ENCODE results near the gene PHOSPHO1.

Gene PHOSPHO1

DNA sequence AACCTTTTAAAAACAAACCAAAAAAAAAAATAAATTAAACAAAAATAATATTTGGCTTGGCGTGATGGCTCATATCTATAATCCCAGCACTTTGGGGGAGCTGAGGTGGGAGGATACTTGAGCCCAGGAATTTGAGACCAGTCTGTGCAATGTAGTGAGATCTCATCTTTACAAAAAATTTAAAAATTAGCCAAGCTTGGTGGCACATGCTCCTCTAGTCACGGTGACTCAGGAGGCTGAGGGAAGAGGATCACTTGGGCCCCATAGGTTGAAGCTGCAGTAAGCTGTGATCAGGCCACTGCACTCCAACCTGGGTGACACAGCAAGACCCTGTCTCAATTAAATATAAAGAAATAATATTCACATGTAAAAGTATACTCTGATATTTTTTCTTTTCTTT is 32.4 kb downstream of the PHOSPHO1 start:
- no peak for DNase-seq (ENCODE audit: low read depth in 1 of 2, low spot score in 1 of 2)
- no peak overlapping the region for H3K4me3 ChIP-seq (replicated peaks; ENCODE audit: insufficient read depth, low read length)
- no peak for TF ChIP-seq POLR2AphosphoS5 (IDR thresholded peaks at IDR 0.05; ENCODE audit: low read depth)
- TF ChIP-seq, protein P1, sequence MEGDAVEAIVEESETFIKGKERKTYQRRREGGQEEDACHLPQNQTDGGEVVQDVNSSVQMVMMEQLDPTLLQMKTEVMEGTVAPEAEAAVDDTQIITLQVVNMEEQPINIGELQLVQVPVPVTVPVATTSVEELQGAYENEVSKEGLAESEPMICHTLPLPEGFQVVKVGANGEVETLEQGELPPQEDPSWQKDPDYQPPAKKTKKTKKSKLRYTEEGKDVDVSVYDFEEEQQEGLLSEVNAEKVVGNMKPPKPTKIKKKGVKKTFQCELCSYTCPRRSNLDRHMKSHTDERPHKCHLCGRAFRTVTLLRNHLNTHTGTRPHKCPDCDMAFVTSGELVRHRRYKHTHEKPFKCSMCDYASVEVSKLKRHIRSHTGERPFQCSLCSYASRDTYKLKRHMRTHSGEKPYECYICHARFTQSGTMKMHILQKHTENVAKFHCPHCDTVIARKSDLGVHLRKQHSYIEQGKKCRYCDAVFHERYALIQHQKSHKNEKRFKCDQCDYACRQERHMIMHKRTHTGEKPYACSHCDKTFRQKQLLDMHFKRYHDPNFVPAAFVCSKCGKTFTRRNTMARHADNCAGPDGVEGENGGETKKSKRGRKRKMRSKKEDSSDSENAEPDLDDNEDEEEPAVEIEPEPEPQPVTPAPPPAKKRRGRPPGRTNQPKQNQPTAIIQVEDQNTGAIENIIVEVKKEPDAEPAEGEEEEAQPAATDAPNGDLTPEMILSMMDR (IDR thresholded peaks at IDR 0.05; ENCODE audit: insufficient read depth, low read length) = no peak
- TF ChIP-seq, protein P2, sequence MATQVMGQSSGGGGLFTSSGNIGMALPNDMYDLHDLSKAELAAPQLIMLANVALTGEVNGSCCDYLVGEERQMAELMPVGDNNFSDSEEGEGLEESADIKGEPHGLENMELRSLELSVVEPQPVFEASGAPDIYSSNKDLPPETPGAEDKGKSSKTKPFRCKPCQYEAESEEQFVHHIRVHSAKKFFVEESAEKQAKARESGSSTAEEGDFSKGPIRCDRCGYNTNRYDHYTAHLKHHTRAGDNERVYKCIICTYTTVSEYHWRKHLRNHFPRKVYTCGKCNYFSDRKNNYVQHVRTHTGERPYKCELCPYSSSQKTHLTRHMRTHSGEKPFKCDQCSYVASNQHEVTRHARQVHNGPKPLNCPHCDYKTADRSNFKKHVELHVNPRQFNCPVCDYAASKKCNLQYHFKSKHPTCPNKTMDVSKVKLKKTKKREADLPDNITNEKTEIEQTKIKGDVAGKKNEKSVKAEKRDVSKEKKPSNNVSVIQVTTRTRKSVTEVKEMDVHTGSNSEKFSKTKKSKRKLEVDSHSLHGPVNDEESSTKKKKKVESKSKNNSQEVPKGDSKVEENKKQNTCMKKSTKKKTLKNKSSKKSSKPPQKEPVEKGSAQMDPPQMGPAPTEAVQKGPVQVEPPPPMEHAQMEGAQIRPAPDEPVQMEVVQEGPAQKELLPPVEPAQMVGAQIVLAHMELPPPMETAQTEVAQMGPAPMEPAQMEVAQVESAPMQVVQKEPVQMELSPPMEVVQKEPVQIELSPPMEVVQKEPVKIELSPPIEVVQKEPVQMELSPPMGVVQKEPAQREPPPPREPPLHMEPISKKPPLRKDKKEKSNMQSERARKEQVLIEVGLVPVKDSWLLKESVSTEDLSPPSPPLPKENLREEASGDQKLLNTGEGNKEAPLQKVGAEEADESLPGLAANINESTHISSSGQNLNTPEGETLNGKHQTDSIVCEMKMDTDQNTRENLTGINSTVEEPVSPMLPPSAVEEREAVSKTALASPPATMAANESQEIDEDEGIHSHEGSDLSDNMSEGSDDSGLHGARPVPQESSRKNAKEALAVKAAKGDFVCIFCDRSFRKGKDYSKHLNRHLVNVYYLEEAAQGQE (IDR thresholded peaks at IDR 0.05; ENCODE audit: insufficient replicate concordance, low read depth) = no peak
- no peak for TF ChIP-seq GABPA (IDR thresholded peaks at IDR 0.05; ENCODE audit: low read depth)
- no peak for TF ChIP-seq SPI1 (IDR thresholded peaks at IDR 0.05; ENCODE audit: borderline replicate concordance, low read depth)
- no peak overlapping the region for H3K27ac ChIP-seq (replicated peaks)
- H3K27me3 ChIP-seq (ENCODE audit: insufficient read depth, poor library complexity, severe bottlenecking) = no peaks in the 10 kb centered on the region

DNA sequence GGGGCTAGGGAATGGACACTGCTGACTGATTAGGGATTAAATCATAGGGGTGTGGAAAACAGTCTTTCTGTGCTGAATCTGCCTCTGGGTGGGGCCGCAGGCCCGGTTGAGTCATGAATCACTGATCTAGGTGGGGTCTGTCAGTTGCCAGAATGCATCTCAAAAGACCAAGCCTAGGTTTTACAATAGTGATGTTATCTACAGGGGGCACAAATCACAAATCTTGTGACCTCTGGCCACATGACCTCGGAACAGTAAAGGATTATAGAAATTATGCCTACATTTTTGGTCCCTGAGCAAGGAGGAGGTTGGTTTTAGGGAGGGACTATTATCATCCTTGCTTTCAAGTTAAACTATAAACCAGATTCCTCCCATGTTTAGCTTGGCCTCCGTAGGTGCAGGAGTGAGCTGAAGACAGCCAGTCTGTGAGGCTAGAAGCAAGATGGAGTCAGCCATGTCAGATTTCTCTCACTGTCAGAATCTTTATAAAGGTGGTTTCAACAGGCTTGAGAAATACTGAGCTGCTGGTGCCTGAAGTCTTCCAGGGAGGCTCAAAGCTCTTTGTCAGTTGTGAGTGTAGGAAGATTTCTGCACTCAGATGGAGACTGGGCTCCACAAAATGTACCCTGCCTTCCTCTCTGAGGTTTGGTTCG is 33.1 kb downstream of the PHOSPHO1 start:
- Histone ChIP-seq H3K27ac (replicated peaks) (no peak overlapping the region), H3K4me3 (replicated peaks; ENCODE audit: insufficient read depth, low read length) (no peak overlapping the region), H3K27me3 (ENCODE audit: insufficient read depth, poor library complexity, severe bottlenecking) (no peaks in the 10 kb centered on the region)
- TF ChIP-seq SPI1 (IDR thresholded peaks at IDR 0.05; ENCODE audit: borderline replicate concordance, low read depth) = no peak
- no peak for TF ChIP-seq POLR2AphosphoS5 (IDR thresholded peaks at IDR 0.05; ENCODE audit: low read depth)
- TF ChIP-seq GABPA (IDR thresholded peaks at IDR 0.05; ENCODE audit: low read depth) = no peak
- TF ChIP-seq, protein P2 (IDR thresholded peaks at IDR 0.05; ENCODE audit: insufficient replicate concordance, low read depth) = no peak
- TF ChIP-seq, protein P1 (IDR thresholded peaks at IDR 0.05; ENCODE audit: insufficient read depth, low read length) = no peak
- no peak for DNase-seq (ENCODE audit: low read depth in 1 of 2, low spot score in 1 of 2)

DNA sequence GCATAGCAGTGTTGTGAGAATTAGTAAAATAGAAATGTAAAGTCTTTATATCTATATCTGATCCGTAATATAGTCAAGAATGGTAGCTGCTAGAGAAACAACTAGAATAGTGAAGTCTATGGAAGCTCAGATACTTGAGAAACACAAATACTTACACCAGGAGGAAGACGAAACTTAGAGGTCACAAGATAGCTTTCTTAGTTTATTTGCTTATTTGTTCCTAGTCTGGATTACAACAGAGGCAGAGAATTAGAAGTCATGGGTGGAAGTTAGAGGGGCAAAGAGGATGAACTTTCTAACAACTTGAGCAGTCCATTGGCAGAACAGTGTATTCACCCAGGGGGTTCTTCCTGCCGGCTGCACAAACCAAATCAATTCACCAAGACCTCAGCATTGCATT is 34.1 kb downstream of the PHOSPHO1 start:
- Histone ChIP-seq H3K27me3 (ENCODE audit: insufficient read depth, poor library complexity, severe bottlenecking) (no peaks in the 10 kb centered on the region), H3K27ac (replicated peaks) (no peak overlapping the region), H3K4me3 (replicated peaks; ENCODE audit: insufficient read depth, low read length) (no peak overlapping the region)
- no peak for TF ChIP-seq SPI1 (IDR thresholded peaks at IDR 0.05; ENCODE audit: borderline replicate concordance, low read depth)
- TF ChIP-seq, protein P1 (IDR thresholded peaks at IDR 0.05; ENCODE audit: insufficient read depth, low read length) = no peak
- no peak for DNase-seq (ENCODE audit: low read depth in 1 of 2, low spot score in 1 of 2)

DNA sequence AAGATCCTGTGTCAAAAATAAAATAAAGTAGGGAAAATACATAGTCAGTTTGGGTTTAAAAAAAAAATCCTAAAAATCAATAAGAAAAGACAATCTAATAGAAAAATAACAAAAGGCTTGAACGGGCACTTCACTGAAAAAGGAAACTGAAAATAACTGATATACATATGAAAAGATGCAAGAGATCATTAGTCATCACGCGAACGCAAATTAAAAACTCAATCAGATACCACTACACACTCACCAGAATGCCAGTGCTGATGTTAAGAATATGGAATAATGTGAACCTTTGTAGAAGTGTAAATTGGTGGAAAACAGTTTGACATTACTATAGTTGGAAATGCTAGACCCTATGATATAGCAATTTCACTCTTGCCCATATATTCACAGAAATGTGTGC is 34.8 kb downstream of the PHOSPHO1 start:
- TF ChIP-seq, protein P2 (IDR thresholded peaks at IDR 0.05; ENCODE audit: insufficient replicate concordance, low read depth) = no peak
- TF ChIP-seq POLR2AphosphoS5 (IDR thresholded peaks at IDR 0.05; ENCODE audit: low read depth) = no peak
- no peak for TF ChIP-seq GABPA (IDR thresholded peaks at IDR 0.05; ENCODE audit: low read depth)
- TF ChIP-seq, protein P1 (IDR thresholded peaks at IDR 0.05; ENCODE audit: insufficient read depth, low read length) = no peak
- TF ChIP-seq SPI1 (IDR thresholded peaks at IDR 0.05; ENCODE audit: borderline replicate concordance, low read depth) = no peak
- Histone ChIP-seq H3K4me3 (replicated peaks; ENCODE audit: insufficient read depth, low read length) (no peak overlapping the region), H3K27me3 (ENCODE audit: insufficient read depth, poor library complexity, severe bottlenecking) (no peaks in the 10 kb centered on the region), H3K27ac (replicated peaks) (no peak overlapping the region)
- DNase-seq (ENCODE audit: low read depth in 1 of 2, low spot score in 1 of 2) = no peak
